Fibroblast of villous mesenchyme (primary cell): ENCODE results near the gene TNPO3. TPM values are rescaled to one million over a fixed set of nuclear protein-coding genes. Genes with fewer than 3 reads are reported as not detected.

Experiments
- DNase-seq: peaks from one replicate; pipeline ENCODE4 v3.0.0-alpha.2; 2010; ENCODE audit warnings: low read depth
- H3K4me3 ChIP-seq: 2 replicates; pipeline ENCODE4 v1.5.1; 2011; ENCODE audit warnings: low read depth, mild to moderate bottlenecking, low read length
- total RNA-seq: library from RNA; depleted of rRNA; stranded (reverse); fragments of >200 nt; gene quantifications from 2 replicates; pipeline ENCODE4 v1.2.3, GENCODE V29; 2012
- TF ChIP-seq, protein P1 (sequence below): IDR thresholded peaks from 2 replicates; pipeline ENCODE4 v1.5.1; 2012; ENCODE audit warnings: low read depth, mild to moderate bottlenecking, low read length; ENCODE audit not compliant: insufficient read depth

TNPO3 gene
- total RNA-seq, 1 donor: 60.9 TPM

DNA sequence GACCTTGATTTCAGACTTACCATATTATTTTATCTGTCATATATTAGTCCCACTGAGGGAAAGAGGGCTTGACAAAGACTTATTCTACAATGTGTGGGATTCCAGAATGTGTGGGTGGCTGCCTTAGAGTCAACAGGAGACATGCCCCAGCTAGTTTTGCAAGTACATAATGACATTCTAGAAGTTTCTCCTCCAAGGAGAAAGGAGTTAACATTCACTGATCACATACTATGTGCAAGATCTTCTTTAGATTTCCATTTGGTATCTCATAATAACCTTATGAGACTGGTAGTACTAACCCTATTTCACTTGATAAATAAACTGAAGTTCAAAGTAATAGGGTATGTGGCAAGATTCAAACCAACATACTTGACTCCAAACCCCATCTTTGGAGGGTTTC, 92.0 kb downstream of the TNPO3 start:
- no peak overlapping the region for H3K4me3 ChIP-seq
- DNase-seq: no peak
- TF ChIP-seq, protein P1, sequence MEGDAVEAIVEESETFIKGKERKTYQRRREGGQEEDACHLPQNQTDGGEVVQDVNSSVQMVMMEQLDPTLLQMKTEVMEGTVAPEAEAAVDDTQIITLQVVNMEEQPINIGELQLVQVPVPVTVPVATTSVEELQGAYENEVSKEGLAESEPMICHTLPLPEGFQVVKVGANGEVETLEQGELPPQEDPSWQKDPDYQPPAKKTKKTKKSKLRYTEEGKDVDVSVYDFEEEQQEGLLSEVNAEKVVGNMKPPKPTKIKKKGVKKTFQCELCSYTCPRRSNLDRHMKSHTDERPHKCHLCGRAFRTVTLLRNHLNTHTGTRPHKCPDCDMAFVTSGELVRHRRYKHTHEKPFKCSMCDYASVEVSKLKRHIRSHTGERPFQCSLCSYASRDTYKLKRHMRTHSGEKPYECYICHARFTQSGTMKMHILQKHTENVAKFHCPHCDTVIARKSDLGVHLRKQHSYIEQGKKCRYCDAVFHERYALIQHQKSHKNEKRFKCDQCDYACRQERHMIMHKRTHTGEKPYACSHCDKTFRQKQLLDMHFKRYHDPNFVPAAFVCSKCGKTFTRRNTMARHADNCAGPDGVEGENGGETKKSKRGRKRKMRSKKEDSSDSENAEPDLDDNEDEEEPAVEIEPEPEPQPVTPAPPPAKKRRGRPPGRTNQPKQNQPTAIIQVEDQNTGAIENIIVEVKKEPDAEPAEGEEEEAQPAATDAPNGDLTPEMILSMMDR: no peak

DNA sequence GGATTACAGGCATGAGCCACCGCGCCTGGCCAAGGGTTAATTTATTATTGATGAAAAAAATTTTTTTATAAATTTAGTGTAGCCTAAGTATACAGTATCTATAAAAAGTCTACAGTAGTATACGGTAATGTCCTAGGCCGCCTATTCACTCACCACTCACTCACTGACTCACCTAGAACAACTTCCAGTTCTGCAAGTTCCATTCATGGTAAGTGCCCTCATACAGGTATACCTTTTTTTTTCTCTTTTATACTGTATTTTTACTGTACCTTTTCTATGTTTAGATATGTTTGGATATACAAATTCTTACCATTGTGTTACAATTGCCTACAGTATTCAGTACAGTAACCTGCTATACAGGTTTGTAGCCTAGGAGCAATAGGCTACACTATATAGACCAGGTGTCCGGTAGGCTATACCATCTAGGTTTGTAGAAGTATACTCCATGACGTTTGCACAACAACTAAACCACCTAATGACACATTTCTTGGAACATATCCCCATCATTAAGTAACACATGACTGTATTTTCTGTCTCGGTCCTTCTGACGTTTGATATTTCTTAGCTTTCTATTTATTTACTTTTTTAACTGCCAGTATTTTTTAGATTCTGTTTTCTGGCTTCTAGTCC, 93.8 kb downstream of the TNPO3 start:
- DNase-seq: no peak
- TF ChIP-seq, protein P1: no peak

DNA sequence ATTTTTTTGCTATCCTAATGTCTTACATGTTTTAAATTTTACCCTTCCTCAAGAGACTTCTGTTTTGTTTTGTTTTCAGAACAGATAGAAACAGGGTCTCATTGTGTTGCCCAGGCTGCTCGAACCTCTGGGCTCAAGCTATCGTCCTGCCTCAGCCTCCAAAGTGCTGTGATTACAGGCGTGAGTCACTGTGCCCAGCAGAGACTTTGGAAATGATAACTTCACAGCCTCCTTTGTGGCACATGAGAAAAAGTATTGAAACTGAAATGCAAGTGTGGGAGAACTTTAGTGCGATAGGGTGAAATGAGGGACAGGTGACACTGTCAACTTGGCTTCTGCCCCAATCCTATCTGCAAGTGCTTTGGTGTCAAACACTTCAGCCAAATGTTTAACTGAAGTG, 95.6 kb downstream of the TNPO3 start:
- no peak for DNase-seq
- no peak overlapping the region for H3K4me3 ChIP-seq

More for the DNA sequence above, 93.8 kb downstream of the TNPO3 start:
- no peak overlapping the region for H3K4me3 ChIP-seq

DNA sequence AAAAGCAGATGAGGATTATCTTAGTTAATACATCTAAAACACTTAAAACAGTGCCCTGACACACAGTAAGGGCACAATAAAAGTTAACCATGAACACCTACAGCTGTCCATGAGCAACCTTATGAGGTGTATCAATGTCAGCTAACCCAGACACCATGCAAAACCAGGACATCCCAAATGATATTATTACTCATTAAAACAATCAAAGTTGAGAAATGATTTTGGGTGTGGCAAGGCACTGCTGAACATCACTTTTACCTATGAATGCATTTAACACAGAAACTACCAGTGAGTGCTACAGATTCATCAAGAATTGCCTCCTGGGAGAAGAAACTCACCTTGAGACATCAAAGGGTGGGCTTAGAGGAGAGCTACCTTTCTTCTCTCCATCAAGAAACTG, 98.9 kb downstream of the TNPO3 start:
- TF ChIP-seq, protein P1: no peak
- H3K4me3 ChIP-seq: no peak overlapping the region
- DNase-seq: no peak

More for the DNA sequence above, 95.6 kb downstream of the TNPO3 start:
- TF ChIP-seq, protein P1: no peak

DNA sequence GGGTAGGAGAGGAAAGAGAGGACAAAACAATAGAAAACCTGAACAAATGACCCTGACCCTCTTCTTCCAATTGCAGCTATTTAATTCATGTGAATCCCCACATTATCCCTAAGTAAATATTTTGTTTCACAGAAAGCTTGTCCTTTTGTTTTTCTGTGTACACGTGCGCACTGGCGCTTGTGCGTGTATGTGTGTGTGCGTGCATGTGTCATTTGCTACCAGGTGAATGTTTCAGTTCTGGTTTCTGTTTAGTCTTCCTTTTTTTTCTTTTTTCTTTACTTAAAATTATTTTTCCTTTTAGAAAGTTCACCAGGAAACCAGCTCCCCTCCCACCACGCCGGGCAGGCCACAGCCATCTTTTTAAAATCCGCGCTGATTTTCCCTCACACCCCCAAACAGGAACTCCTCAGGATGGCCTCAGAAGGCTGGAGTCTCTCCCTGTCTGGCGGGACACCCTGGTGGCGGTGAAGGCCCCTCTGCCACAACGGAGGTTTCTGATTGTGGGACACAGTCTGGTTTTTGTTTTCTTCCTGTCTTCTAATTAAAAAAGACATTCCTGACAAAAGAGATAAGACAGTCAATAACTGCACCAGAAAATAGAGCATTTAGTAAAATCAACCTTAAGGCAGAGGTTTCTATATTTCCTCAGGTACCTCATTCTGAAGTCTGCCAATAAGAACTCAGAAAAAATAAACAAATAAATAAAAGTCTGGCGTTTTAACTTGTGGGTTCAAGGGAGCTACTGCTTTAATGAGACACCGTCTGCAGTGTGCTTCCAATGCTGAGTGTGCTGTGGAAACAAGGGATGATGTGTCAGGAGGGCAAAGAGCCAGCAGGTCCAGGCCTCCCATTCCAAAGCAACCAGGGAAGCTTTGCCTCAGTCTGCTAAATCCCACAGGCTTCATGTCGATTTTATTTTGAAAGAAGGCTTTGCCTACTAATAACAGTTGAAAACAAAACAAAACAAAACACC, 99.8 kb downstream of the TNPO3 start:
- peak; percentile 29 for DNase-seq
- H3K4me3 ChIP-seq: no peak overlapping the region
- TF ChIP-seq, protein P1: no peak

DNA sequence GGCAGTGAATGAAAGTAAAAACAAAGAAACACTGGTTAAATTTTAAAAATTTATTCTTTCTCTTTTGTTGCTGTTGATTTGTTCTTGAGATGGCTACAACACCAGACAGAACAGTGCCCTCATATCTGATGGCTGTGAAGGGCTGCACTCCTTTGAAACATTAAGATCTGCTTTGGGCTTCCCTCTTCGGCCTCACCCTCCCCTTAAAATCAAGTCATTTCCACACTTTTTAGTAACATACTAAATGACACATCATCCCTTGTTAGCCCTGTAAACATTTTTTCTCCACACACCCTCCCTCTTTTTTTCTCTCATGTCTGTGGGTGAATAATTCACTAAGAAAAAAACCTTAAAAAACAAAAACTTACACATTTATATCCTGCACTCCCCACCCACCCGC, 100.8 kb downstream of the TNPO3 start:
- no peak overlapping the region for H3K4me3 ChIP-seq
- TF ChIP-seq, protein P1: no peak
- no peak for DNase-seq
